ENCODE results near the gene RAB28.

RAB28 gene

DNA sequence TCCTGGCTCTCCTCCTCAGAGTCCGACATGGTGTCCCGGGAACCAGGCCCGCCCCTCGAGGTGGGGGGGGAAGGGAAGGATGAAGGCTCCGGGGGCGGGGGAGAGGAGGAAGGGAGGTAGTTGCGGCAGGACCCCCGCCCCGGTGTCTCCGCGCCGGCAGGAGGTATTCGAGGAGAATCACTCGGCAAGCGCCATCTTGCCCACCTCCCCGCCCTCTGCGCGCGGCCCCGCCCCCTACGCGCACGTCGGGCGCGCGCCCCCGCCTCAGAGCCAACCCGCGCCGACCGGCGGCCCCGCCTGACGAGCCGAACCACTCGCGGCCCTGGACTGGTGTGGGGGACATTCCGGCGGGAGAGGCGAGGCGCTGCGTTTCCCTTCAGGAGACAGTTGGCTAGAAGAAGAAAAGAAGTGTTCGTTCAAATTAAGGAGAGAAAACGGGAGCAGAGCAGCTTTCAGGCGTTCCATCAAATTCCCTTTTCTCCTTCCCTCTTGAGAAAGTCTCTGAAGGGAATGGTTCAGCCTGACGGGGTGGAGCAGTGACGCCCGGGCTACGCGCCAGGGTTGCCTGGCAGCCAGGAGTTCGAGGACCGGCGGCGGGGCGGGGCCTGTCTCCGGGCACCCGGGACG, at the start of gene RAB28:
RAB28 (minus strand) TSS at position 219 of the 627 bp plus-strand sequence.
- DNase-seq (ENCODE audit: low spot score): peak; percentile 97

GRCh38 chr4:13531625-13531998, 47.5 kb upstream of the RAB28 start:
- no peak for DNase-seq (ENCODE audit: low spot score)

- DNase-seq (ENCODE audit: low spot score): no peak
Measured at GRCh38 chr4:13530823-13531624, 46.9 kb upstream of the RAB28 start.

GRCh38 chr4:13529128-13529919, 45.2 kb upstream of the RAB28 start:
- no peak for DNase-seq (ENCODE audit: low spot score)

DNA sequence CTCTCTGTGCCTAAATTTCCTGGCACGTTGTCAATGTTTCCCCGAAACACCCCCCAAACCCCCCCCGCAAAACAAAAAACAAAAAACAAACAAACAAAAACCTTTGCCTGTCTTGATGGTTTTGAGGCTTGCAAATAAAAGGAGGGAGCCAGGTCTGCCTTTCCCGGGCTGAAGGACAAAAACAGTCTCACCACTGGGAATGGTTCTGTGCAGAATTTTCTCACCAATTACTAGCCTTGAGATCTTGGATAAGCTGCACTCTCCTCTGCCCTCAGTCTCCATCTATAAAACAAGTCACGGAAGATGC, 44.6 kb upstream of the RAB28 start:
- no peak for DNase-seq (ENCODE audit: low spot score)

- no peak for DNase-seq (ENCODE audit: low spot score)
Measured at GRCh38 chr4:13527981-13528820, 44.1 kb upstream of the RAB28 start.

DNA sequence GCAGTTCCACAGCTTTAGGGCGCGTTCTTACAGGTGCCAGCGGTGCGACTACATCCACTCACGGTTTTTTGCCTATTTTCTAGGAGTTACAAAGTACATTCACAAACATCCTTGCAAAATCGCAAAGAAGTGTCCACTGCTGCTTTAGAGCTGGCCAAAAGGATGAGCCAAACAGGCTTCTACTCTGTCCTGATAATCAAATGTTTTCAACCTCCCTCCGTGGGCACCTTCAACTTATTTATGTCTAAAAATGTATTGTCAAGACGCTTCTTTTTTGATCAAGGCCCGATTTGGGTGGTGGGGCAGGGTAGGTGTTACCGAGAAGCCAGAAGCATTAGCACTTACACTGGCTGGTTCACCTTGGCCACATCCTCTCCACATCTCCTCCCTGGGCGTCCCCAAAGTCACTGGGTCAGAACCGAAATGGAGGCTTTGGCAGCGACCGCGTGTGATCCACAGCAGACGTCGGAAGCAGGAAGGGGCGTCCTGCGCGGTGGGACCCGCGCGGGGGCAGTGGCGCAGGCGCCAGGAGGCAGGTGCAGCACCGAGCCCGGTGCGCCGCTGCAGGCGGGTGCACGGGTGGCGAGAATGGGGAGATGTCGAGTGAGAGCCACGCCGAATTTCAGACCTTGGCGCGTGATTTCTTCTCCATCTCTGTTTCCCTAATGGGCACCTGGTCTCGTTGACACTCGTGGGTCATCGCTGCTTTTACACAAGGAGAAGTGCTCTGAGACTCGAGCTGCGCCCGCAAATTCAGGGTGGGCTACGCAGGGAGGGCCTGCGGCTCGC, 43.2 kb upstream of the RAB28 start:
- no peak for DNase-seq (ENCODE audit: low spot score)

DNA sequence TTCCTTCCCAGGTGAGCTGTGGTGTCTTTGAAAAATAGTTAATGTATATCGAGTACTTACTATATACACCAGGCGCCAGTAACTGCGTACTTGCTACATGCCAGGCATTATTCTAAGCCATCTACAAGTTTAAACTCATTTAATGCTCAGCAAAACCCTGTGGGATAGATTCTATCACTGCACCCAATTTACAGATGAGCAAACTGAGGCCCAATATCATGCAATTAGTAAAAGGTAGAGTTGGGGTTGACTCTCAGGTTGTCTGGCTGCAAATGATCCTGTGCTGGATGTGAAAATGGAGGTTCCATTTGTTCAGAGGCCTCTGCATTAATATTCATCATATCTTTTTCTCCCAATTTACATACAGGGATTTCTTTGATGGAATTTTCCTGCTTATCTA, 42.5 kb upstream of the RAB28 start:
- no peak for DNase-seq (ENCODE audit: low spot score)

- no peak for DNase-seq (ENCODE audit: low spot score)
Measured at GRCh38 chr4:13525606-13526281, 41.6 kb upstream of the RAB28 start.

DNA sequence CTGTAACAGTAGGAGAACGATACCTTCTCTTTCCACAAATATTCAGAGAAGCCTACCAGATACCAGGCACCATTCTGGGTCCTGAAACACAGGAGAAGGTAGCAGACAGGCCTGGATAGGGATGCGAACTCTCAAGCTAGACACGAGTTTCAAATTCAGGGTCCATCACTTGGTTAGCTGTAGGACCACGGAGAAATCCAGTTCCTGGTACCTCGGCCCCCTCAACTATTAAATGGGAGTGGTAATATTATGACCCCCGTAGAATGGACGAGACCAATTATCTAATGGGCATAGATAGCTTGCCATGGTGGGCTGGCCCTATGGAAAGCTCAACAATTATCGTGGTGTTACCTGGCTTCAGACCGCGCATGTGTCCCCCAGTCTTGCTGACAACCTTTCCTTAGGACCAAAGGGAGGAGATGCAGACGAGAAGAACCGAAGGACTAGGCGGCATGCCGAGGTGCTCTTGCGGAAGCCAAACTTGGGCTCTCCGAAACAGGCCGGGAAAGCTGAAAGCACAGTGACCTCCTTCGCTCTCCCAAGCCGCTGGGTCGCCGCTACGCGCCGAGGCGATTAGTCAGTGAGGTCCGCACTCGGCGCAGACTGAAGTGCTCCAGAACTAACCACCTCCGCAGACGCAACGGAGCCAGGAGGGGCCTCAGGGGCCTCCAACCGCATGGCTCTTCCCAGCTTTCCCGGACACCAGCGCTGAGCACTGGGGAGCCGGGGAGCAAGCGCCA, 40.5 kb upstream of the RAB28 start:
- no peak for DNase-seq (ENCODE audit: low spot score)

- DNase-seq (ENCODE audit: low spot score): no peak
Measured at GRCh38 chr4:13523591-13524503, 39.7 kb upstream of the RAB28 start.

DNA sequence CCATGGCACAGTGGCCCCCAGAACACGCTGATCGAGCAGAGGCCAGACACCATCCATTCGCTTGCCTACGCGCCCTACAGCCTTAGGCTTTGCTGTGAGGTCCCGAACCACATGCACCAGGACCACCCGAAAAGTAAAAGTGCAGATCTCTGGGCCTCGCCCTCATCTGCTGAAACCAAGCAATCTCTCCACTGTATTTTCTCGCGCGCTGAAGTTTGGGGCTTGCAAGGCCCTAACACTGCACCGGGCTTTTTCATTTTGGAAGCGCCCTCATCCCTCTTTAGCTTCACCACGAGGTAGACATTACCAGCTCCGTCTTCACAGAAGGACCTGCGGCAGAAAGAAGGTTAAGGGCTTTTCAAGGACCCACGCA, 39.0 kb upstream of the RAB28 start:
- DNase-seq (ENCODE audit: low spot score): no peak

DNA sequence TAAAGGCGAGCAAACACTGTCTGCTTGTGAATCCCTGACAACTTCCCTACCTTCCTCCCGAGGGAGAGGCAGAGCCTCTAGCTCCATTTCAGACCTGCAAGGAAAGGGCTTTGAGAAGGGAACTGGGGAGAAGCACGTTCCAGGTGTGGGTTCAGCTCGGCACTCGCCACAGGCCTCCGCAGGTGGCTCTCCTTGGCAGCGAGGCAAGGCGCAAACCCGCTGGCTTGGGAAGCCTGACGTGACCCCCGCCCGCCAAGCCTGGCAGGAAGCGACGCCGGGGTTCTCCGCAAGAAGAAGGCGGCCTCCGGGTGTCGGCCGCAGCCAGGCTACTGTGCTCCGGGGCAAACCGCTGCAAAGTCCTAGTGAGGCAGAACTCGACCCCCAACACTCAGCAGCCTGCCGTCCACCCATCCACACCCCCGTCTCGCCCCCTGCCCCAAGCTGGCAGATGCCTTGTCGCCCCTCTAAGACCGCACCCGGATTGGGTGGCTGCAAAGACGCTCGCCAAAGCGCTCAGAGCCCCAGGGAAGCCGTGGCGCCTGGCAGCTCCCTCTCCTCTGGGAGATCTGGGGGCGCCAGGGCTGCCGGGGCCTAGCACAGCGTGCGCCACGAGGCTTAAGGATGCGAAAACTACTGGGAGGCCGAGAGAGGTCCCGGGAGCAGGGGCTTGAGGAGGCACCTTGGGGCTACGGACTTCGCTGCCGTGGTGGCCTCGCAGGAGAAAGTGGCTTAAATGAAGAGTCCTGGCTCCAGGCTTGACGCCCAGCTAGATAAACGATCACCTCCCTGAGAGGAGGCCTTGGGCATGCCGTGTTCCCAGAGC, 38.4 kb upstream of the RAB28 start:
- no peak for DNase-seq (ENCODE audit: low spot score)

- no peak for DNase-seq (ENCODE audit: low spot score)
Measured at GRCh38 chr4:13521047-13521446, 36.9 kb upstream of the RAB28 start.

GRCh38 chr4:13516315-13516860, 32.2 kb upstream of the RAB28 start:
- no peak for DNase-seq (ENCODE audit: low spot score)

- DNase-seq (ENCODE audit: low spot score): no peak
Measured at GRCh38 chr4:13515268-13515667, 31.1 kb upstream of the RAB28 start.

GRCh38 chr4:13514722-13515121, 30.6 kb upstream of the RAB28 start:
- no peak for DNase-seq (ENCODE audit: low spot score)

GRCh38 chr4:13511101-13511500, 27.0 kb upstream of the RAB28 start:
- DNase-seq (ENCODE audit: low spot score): no peak
